ENCODE results near the gene MTHFD1.

GRCh38 chr14:64450255-64450654, 62.1 kb downstream of the MTHFD1 start:
- TF ChIP-seq GATA2 (IDR thresholded peaks at IDR 0.05; ENCODE audit: low read depth, low read length) = no peak
- no peak for TF ChIP-seq GATA3 (IDR thresholded peaks at IDR 0.05; ENCODE audit: low read depth, low read length)
